ENCODE measurements around the gene ARL4C. TPM values are rescaled to one million over a fixed set of nuclear protein-coding genes. Genes with fewer than 3 reads are reported as not detected.

Gene ARL4C
- total and polyA plus RNA-seq, 2 of the 8 experiments (the other 6 are each of a cell fraction or from before 2014, with no cell fraction given) = 7.0 to 16.9 TPM

DNA sequence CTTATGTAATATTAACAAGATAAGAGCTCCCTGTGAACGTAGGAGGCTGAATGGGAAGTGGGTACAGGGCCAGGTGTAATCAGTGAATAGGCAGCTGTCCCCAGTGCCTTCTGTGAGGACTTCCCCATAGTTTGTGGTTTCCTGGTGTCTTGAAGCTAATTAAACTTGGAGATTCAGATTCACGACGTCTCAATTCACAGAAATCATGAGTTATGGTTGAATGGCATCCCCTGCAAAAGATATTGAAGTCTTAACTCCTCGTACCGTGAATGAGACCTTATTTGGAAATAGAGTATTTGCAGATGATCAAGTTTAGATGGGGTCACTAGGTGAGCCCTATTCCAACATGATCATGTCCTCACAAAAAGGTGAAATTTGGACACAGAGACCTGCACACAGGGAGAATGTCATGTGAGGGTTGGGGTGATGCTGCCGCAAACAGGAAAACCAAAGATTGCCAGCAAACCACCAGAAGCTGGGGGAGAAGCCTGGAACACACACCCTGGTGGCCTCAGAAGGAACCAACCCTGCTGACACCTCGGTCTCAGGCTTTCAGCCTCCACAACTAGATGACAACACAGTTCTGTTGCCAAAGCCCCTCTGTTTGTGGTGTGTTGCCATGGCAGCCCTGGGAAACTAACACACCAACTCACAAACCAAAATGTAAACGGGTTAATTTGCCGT is 13.2 kb downstream of the ARL4C start (continued):
- TF ChIP-seq RAD21 (IDR thresholded peaks at IDR 0.05 in 1 of 2, conservative IDR thresholded peaks at IDR 0.05 in 1 of 2; ENCODE audit: low read depth in 2 of 2, low read length in 2 of 2) (peak; percentile 35 to 41; a peak in 2 of 4 replicates), ATF3 (IDR thresholded peaks at IDR 0.05; ENCODE audit: insufficient read depth, low read depth, low read length) (no peak), POLR2AphosphoS5 (IDR thresholded peaks at IDR 0.05; ENCODE audit: low read depth, low read length) (no peak)
